Right lobe of liver (tissue), 6 donors: ENCODE measurements around the gene SHC4. TPM values are rescaled to one million over a fixed set of nuclear protein-coding genes. Genes with fewer than 3 reads are reported as not detected.

Experiments used
- ATAC-seq, 4 donors: fragments of 200-7000 bp; cut with Tn5 transposase; one replicate each; pipeline ENCODE4 v1.9.1; 2020; ENCODE audit warnings: mild to moderate bottlenecking in 4 of 4, moderate library complexity in 4 of 4
- DNase-seq, 3 donors: peaks; one replicate each; pipeline ENCODE4 v3.0.0-alpha.2; 2020
- H3K27ac ChIP-seq, 3 donors: fragments of 200-600 bp; one replicate each; pipeline ENCODE4 v1.8.0; 2022
- H3K27me3 ChIP-seq, 2 donors: fragments of 200-600 bp; one replicate each; pipeline ENCODE4 v1.8.0; 2022
- H3K36me3 ChIP-seq, 4 donors: fragments of 200-600 bp; sonication (generic) in 1 of 4; one replicate each; pipeline versions ENCODE4 v1.5.1 to v1.8.0; 2017 to 2022; ENCODE audit warnings: control low read depth in 1 of 4
- H3K4me1 ChIP-seq, 4 donors: fragments of 200-600 bp; sonication (generic) in 1 of 4; one replicate each; pipeline versions ENCODE4 v1.5.1 to v1.8.0; 2017 to 2022; ENCODE audit warnings: control low read depth in 1 of 4
- H3K4me3 ChIP-seq, 3 donors: fragments of 200-600 bp; one replicate each; pipeline ENCODE4 v1.8.0; 2022
- H3K9me3 ChIP-seq, 4 donors: fragments of 200-600 bp; sonication (generic) in 1 of 4; one replicate each; pipeline versions ENCODE4 v1.5.1 to v1.8.0; 2017 to 2022; ENCODE audit warnings: control low read depth in 1 of 4
- POLR2A ChIP-seq: fragments of 450-650 bp; IDR thresholded peaks from one replicate; pipeline ENCODE4 v1.6.1; 2017; ENCODE audit warnings: antibody characterized with exemption, mild to moderate bottlenecking
- WGBS: methylation state at CpG from one replicate; pipeline ENCODE4 v1.1.6; 2018; ENCODE audit warnings: low coverage, low lambda C conversion rate; ENCODE audit not compliant: insufficient coverage; ENCODE audit errors: missing lambda C conversion rate; 5-methylcytosine and 5-hydroxymethylcytosine counted together
- intact Hi-C, 2 donors: fragments of 100-400 bp; cut with DNase I; formaldehyde crosslinking; loops; one replicate each; pipeline versions ENCODE4 v1.11.2 to v1.14.1; 2022
- total RNA-seq, 6 experiments: library from RNA; depleted of rRNA in 2 of 6; stranded (reverse); fragments of >200 nt in 2 of 6; fragmentation: NEBNext Ultra II Directional in 3 of 6; extraction: Animal tissue kit (Norgen Biotek cat#: 25700) in 3 of 6; gene quantifications; one replicate each; pipeline versions ENCODE4 v1.1.0 to v1.2.4, GENCODE V29; 2016 to 2023
- TF ChIP-seq, protein P1 (sequence below), 4 donors: fragments of 200-600 bp in 3 of 4; fragments of 450-650 bp in 1 of 4; IDR thresholded peaks; one replicate each; pipeline versions ENCODE4 v1.5.1 to v1.8.0; 2016 to 2022; ENCODE audit warnings: antibody characterized with exemption in 4 of 4, mild to moderate bottlenecking in 2 of 4
- donor health status: DM: no; HTN: yes; CAD: no.
- donor health status: DM: no; HTN: no; CAD: no.
- donor health status: DM: no; HTN: no; CAD: no.
- donor health status: DM: no; HTN: yes; CAD: no.
- donor health status: DM: no; HTN: yes; CAD: no.

Gene SHC4
- total RNA-seq, 6 experiments from 2014 or later: 0.04 to 0.87 (median 0.04) TPM; not detected in 3

DNA sequence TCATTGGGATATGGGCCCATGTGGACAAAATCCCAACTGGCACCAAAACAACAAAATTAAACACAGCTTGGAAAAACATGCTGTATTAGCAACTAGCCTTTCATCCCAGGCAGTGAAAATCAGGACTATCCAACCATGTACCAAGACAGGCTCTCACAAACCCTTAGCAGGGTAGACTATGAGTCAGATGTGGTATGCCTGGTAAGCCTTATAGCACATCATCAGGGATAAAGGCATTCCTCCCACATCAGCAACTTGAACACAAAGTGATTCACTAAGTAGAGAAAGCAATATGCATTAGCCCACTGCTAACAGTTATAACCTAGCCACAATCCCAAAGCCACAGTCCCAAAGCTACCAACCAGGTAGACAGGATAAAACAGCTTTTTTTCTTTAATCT is 160.9 kb downstream of the SHC4 start:
- ATAC-seq (no peak), DNase-seq (no peak)
- no peaks in the 10 kb centered on the region for H3K27me3 ChIP-seq
- H3K36me3 ChIP-seq: no peaks in the 10 kb centered on the region
- H3K4me1 ChIP-seq: peaks cover 0 to 11% (median 0%) of the 10 kb centered on the region in 4 donors
- H3K27ac ChIP-seq: no peak overlapping the region
- TF ChIP-seq POLR2A: no peak
- TF ChIP-seq, protein P1, sequence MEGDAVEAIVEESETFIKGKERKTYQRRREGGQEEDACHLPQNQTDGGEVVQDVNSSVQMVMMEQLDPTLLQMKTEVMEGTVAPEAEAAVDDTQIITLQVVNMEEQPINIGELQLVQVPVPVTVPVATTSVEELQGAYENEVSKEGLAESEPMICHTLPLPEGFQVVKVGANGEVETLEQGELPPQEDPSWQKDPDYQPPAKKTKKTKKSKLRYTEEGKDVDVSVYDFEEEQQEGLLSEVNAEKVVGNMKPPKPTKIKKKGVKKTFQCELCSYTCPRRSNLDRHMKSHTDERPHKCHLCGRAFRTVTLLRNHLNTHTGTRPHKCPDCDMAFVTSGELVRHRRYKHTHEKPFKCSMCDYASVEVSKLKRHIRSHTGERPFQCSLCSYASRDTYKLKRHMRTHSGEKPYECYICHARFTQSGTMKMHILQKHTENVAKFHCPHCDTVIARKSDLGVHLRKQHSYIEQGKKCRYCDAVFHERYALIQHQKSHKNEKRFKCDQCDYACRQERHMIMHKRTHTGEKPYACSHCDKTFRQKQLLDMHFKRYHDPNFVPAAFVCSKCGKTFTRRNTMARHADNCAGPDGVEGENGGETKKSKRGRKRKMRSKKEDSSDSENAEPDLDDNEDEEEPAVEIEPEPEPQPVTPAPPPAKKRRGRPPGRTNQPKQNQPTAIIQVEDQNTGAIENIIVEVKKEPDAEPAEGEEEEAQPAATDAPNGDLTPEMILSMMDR (IDR thresholded peaks at IDR 0.05): no peak
- H3K4me3 ChIP-seq: no peak overlapping the region
- intact Hi-C loops: no loop called here
- H3K9me3 ChIP-seq: no peaks in the 10 kb centered on the region

DNA sequence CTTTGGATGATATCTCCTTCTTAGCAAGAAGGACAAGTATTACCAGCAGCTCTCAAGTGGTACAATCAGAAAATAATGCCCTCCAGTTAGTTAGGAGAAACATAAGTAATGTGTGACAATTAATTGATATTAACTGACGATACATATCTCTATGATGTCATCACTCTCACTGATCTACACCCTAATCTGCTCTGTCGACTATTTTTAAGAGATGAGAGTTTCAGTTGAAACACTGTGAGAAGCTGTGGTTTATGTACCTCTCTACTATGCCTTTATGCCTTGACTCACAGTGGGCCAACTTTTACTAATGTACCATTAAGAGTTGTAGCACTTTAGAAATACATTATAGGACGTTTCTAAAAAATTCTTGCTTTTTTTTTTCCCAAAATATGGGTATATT is 161.5 kb downstream of the SHC4 start:
- H3K27ac ChIP-seq: no peak overlapping the region

DNA sequence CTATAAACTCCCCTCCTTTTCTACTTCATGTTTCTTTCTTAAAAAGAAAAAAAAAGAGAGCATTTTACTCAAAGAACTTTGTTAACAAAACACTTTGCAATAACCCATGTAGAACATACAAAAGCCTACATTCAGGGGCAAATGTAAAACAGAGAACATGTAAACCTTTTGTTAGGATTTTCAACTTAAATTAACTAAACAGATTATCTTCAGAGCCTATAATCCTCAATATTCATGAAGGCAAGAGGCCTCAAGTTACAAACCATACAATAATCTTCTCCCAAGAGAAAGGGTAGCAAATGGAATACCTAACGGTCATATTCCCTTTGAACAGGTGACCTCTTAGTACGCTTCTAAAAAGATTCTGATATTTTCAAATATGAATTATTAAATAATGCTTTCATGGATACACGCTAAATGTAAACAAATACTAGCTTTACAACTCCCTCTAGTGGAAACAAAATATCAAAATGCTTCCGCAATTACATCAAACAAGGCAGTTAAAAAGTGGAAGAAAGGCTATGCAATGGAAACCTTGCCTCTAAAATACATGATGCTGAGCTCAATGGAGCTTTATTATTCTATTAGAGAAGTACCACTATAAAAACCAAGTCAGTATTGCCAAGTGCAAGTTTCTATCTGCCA is 162.8 kb downstream of the SHC4 start:
- Histone ChIP-seq H3K36me3 (no peaks in the 10 kb centered on the region), H3K27me3 (no peaks in the 10 kb centered on the region), H3K4me3 (peak overlapping the region in 1 of 3 donors; percentile 0), H3K27ac (no peak overlapping the region), H3K9me3 (no peaks in the 10 kb centered on the region), H3K4me1 (peaks cover 0 to 16% (median 0%) of the 10 kb centered on the region in 4 donors)
- WGBS: 12% methylated on average over 4 of the region's 4 CpGs
- intact Hi-C loops: no loop called here
- no peak for DNase-seq
- TF ChIP-seq, protein P1 (IDR thresholded peaks at IDR 0.05): peak; percentile 50 to 62 (median 60)
- TF ChIP-seq POLR2A: no peak
- peak; percentile 59 to 79 (median 73) for ATAC-seq

More for the DNA sequence above, 161.5 kb downstream of the SHC4 start:
- H3K4me3 ChIP-seq: no peak overlapping the region
- intact Hi-C loops: no loop called here
- H3K27me3 ChIP-seq: no peaks in the 10 kb centered on the region
- WGBS: 88% methylated on average over 3 of the region's 3 CpGs
- H3K36me3 ChIP-seq: no peaks in the 10 kb centered on the region
- H3K9me3 ChIP-seq: no peaks in the 10 kb centered on the region
- TF ChIP-seq, protein P1 (IDR thresholded peaks at IDR 0.05): no peak
- no peak for TF ChIP-seq POLR2A
- no peak for ATAC-seq
- DNase-seq: no peak
- peaks cover 0 to 11% (median 0%) of the 10 kb centered on the region in 4 donors for H3K4me1 ChIP-seq

- peak in 3 of 4 donors; percentile 47 to 64 (median 49) for ATAC-seq
- intact Hi-C loops: no loop called here
- no peak for DNase-seq
- Histone ChIP-seq H3K27ac (no peak overlapping the region), H3K27me3 (no peaks in the 10 kb centered on the region), H3K36me3 (no peaks in the 10 kb centered on the region), H3K4me1 (peaks cover 0 to 16% (median 0%) of the 10 kb centered on the region in 4 donors), H3K4me3 (no peak overlapping the region), H3K9me3 (no peaks in the 10 kb centered on the region)
- TF ChIP-seq, protein P1 (IDR thresholded peaks at IDR 0.05): no peak
- TF ChIP-seq POLR2A: no peak
- 28% methylated on average over 1 of the region's 1 CpG for WGBS
These were observed 163.5 kb downstream of the SHC4 start for GRCh38 chr15:48800245-48800644.
